PC-3 (cell line): ENCODE data around the gene HES2. TPM values are rescaled to one million over a fixed set of nuclear protein-coding genes. Genes with fewer than 3 reads are reported as not detected.
"Not testable (repeated sequence)": the region's sequence is repeated elsewhere in the genome, so short reads cannot be mapped to it uniquely, and the experiment has no call there.

Source experiments
- ATAC-seq: fragments of 200-7000 bp; cut with Tn5 transposase; 2 replicates; pipeline ENCODE4 v1.9.1; 2020; ENCODE audit warnings: mild to moderate bottlenecking, moderate library complexity
- BruUV-seq: library from RNA; stranded (reverse); fragments of 400-500 nt; replicated peaks from 2 replicates; lab custom pipeline; 2021; lab: Mats Ljungman, UMichigan
- CTCF ChIA-PET: fragments of 300-600 bp; sonication (Branson Sonifier 250); formaldehyde crosslinking; loops from one replicate; lab custom pipeline; 2022; ENCODE audit warnings: antibody characterized with exemption; lab: Charles Lee
- POLR2A ChIA-PET: fragments of 300-600 bp; sonication (Branson Sonifier 250); formaldehyde crosslinking; loops from one replicate; lab custom pipeline; 2022; ENCODE audit warnings: antibody characterized with exemption; ENCODE audit not compliant: unreplicated experiment; lab: Charles Lee
- DNase-seq: peaks from one replicate; pipeline ENCODE4 v3.0.0-alpha.2; 2015
- H2AFZ ChIP-seq: fragments of 300-600 bp; sonication (generic); 2 replicates; pipeline ENCODE4 v1.6.0; 2016; ENCODE audit warnings: antibody characterized with exemption, low read length
- H3F3A ChIP-seq: fragments of 300-600 bp; sonication (generic); one replicate; pipeline ENCODE4 v1.6.0; 2017; ENCODE audit warnings: antibody characterized with exemption, low read length, control low read depth, mild to moderate bottlenecking; ENCODE audit not compliant: unreplicated experiment
- H3K27ac ChIP-seq: fragments of 300-600 bp; sonication (generic); 2 replicates; pipeline ENCODE4 v1.5.1; 2016; ENCODE audit warnings: mild to moderate bottlenecking, low read length
- H3K27me3 ChIP-seq: fragments of 300-600 bp; sonication (generic); 2 replicates; pipeline ENCODE4 v1.6.1; 2016; ENCODE audit warnings: low read length, mixed read lengths
- H3K36me3 ChIP-seq: fragments of 300-600 bp; sonication (generic); 2 replicates; pipeline ENCODE4 v1.6.1; 2016; ENCODE audit warnings: low read depth, mixed run types, low read length, mixed read lengths
- H3K4me1 ChIP-seq: fragments of 300-600 bp; sonication (generic); 2 replicates; pipeline ENCODE4 v1.5.1; 2016; ENCODE audit warnings: low read length; ENCODE audit not compliant: insufficient read depth
- H3K4me2 ChIP-seq: fragments of 300-600 bp; sonication (generic); 2 replicates; pipeline ENCODE4 v1.6.0; 2016; ENCODE audit warnings: low read length
- H3K4me3 ChIP-seq: fragments of 300-600 bp; sonication (generic); 2 replicates; pipeline ENCODE4 v1.5.1; 2016; ENCODE audit warnings: mild to moderate bottlenecking, low read length, mixed read lengths
- H3K79me2 ChIP-seq: fragments of 300-600 bp; sonication (generic); 2 replicates; pipeline ENCODE4 v1.6.1; 2017; ENCODE audit warnings: low read length, mixed read lengths
- H3K9ac ChIP-seq: fragments of 300-600 bp; sonication (generic); 2 replicates; pipeline ENCODE4 v1.6.0; 2016; ENCODE audit warnings: mild to moderate bottlenecking, low read length
- H3K9me2 ChIP-seq: fragments of 300-600 bp; sonication (generic); replicated peaks from 2 replicates; pipeline ENCODE4 v1.6.1; 2016; ENCODE audit warnings: mixed run types, low read length, mixed read lengths
- H3K9me3 ChIP-seq: fragments of 300-600 bp; sonication (generic); 2 replicates; pipeline ENCODE4 v1.6.1; 2016; ENCODE audit warnings: low read length, mixed read lengths
- H4K20me1 ChIP-seq: fragments of 300-600 bp; sonication (generic); 2 replicates; pipeline ENCODE4 v1.6.1; 2016; ENCODE audit warnings: low read length, mixed read lengths
- CTCF ChIP-seq: fragments of 300-600 bp; sonication (generic); conservative IDR thresholded peaks from 2 replicates; pipeline ENCODE4 v1.5.1; 2017; ENCODE audit warnings: antibody characterized with exemption, low read depth, mild to moderate bottlenecking, low read length
- intact Hi-C: fragments of 100-400 bp; cut with micrococcal nuclease; formaldehyde crosslinking; loops from 2 replicates; pipeline ENCODE4 v1.9.0; 2023
- microRNA-seq: library from miRNA; unstranded; fragments of <30 nt; microRNA quantifications from one replicate; pipeline ENCODE4 v1.1.0, GENCODE V29; 2020; ENCODE audit not compliant: unreplicated experiment
- total RNA-seq: library from RNA; depleted of rRNA; stranded (reverse); fragments of >200 nt; gene quantifications from 2 replicates; pipeline ENCODE4 v1.2.3, GENCODE V29; 2014; rRNA removed

The HES2 gene
- total RNA-seq, 1 experiment from 2014 or later, result 42.9 TPM

- H2AFZ ChIP-seq, H3K27ac ChIP-seq, H3K4me2 ChIP-seq, H3K4me1 ChIP-seq, H3K4me3 ChIP-seq, H3F3A ChIP-seq, H3K9me3 ChIP-seq, H3K27me3 ChIP-seq, H3K36me3 ChIP-seq, POLR2A ChIA-PET, BruUV-seq, H3K9me2 ChIP-seq, H3K9ac ChIP-seq, H4K20me1 ChIP-seq: not testable (repeated sequence)
- peaks cover 50% of the 10 kb centered on the region for H3K79me2 ChIP-seq
- peak; percentile 64 for ATAC-seq
- intact Hi-C loops, result loop anchor here (1.0 to 2.0 kb wide), 5 partner anchors 14 to 76 kb away; partner anchors contain the start of gene ACOT7
- DNase-seq, result peak; percentile 79
- CTCF ChIA-PET, result interaction anchor here (0.7 to 1.0 kb wide), 5 partner anchors 33 to 77 kb away, joined by 3 to 6 read pairs (median 4); no protein-coding TSS in a partner anchor
- peak; percentile 61 for TF ChIP-seq CTCF
These were observed 56.4 kb downstream of the HES2 start for GRCh38 chr1:6363085-6363884.

Small RNA genes within 50 kb of the gene (microRNA-seq; reads per million reads assigned to microRNA genes)
- not detected for gene MIR4252

Other genes with a start within 250 kb of the HES2 start
- gene CHD5, start 239.6 kb downstream of the HES2 start, total RNA-seq, result 0.55 and 2.8 TPM in 2 replicates
- gene RPL22, start 220.3 kb downstream of the HES2 start, total RNA-seq, result 283 and 297 TPM in 2 replicates
- 95.4 and 128 TPM in 2 replicates for gene RNF207, start 213.8 kb downstream of the HES2 start, total RNA-seq
- 210 and 215 TPM in 2 replicates for gene ICMT, start 184.0 kb downstream of the HES2 start, total RNA-seq
- gene HES3, start 175.7 kb downstream of the HES2 start, total RNA-seq, result not detected in 2 replicates
- 98.7 and 113 TPM in 2 replicates for gene GPR153, start 158.8 kb downstream of the HES2 start, total RNA-seq
- 164 and 165 TPM in 2 replicates for gene ACOT7, start 26.2 kb downstream of the HES2 start, total RNA-seq
- gene ESPN, start 4.9 kb upstream of the HES2 start, total RNA-seq, result 11.1 and 14.1 TPM in 2 replicates
- 42.5 and 60.1 TPM in 2 replicates for gene TNFRSF25, start 46.3 kb upstream of the HES2 start, total RNA-seq
- gene PLEKHG5, start 71.7 kb upstream of the HES2 start, total RNA-seq, result 42.8 and 66.1 TPM in 2 replicates
- gene NOL9, start 134.6 kb upstream of the HES2 start, total RNA-seq, result 79.1 and 102 TPM in 2 replicates
- not detected in 2 replicates for gene TAS1R1, start 135.4 kb upstream of the HES2 start, total RNA-seq
- 42.7 and 47.2 TPM in 2 replicates for gene ZBTB48, start 160.1 kb upstream of the HES2 start, total RNA-seq
- gene KLHL21, start 182.9 kb upstream of the HES2 start, total RNA-seq, result 82.5 and 105 TPM in 2 replicates
- 13.2 and 14.9 TPM in 2 replicates for gene PHF13, start 193.8 kb upstream of the HES2 start, total RNA-seq
- 42.4 and 54.6 TPM in 2 replicates for gene THAP3, start 204.9 kb upstream of the HES2 start, total RNA-seq